KBM-7 (cell line): Measurements from ENCODE around the gene NBDY.

Source experiments
- DNase-seq: peaks from one replicate; pipeline ENCODE4 v3.0.0-alpha.2; 2015
- in situ Hi-C: fragments of 300-500 bp; cut with MboI; formaldehyde crosslinking; loops from 2 replicates; pipeline ENCODE4 v1.14.3; 2020; ENCODE audit warnings: low sequenced_read_pairs, low pct_unique_long_range_greater_than_20kb, mixed read lengths

NBDY gene

GRCh38 chrX:56782352-56782751, 53.3 kb downstream of the NBDY start:
- in situ Hi-C loops, result loop anchor here (25.0 kb wide), 1 partner anchor 205 kb away; the partner anchor contains the start of gene SPIN3
- DNase-seq, result peak; percentile 33

GRCh38 chrX:56782791-56783449, 53.9 kb downstream of the NBDY start:
- in situ Hi-C loops, result loop anchor here (25.0 kb wide), 1 partner anchor 204 kb away; the partner anchor contains the start of gene SPIN3
- no peak for DNase-seq

GRCh38 chrX:56783450-56783831, 54.4 kb downstream of the NBDY start:
- in situ Hi-C loops, result loop anchor here (25.0 kb wide), 1 partner anchor 204 kb away; the partner anchor contains the start of gene SPIN3

GRCh38 chrX:56783996-56784620, 55.1 kb downstream of the NBDY start:
- DNase-seq, result no peak
- in situ Hi-C loops, result loop anchor here (25.0 kb wide), 1 partner anchor 203 kb away; the partner anchor contains the start of gene SPIN3

More at GRCh38 chrX:56783450-56783831, 54.4 kb downstream of the NBDY start:
- no peak for DNase-seq

GRCh38 chrX:56784666-56785065, 55.6 kb downstream of the NBDY start:
- in situ Hi-C loops, result loop anchor here (25.0 kb wide), 1 partner anchor 203 kb away; the partner anchor contains the start of gene SPIN3
- DNase-seq, result no peak

GRCh38 chrX:56785442-56785841, 56.4 kb downstream of the NBDY start:
- DNase-seq, result no peak
- in situ Hi-C loops, result loop anchor here (25.0 kb wide), 1 partner anchor 202 kb away; the partner anchor contains the start of gene SPIN3

GRCh38 chrX:56786889-56787733, 58.1 kb downstream of the NBDY start:
- in situ Hi-C loops, result loop anchor here (25.0 kb wide), 1 partner anchor 200 kb away; the partner anchor contains the start of gene SPIN3
- DNase-seq, result no peak

GRCh38 chrX:56787734-56788152, 58.7 kb downstream of the NBDY start:
- in situ Hi-C loops, result loop anchor here (25.0 kb wide), 1 partner anchor 200 kb away; the partner anchor contains the start of gene SPIN3
- DNase-seq, result no peak

GRCh38 chrX:56788229-56788628, 59.2 kb downstream of the NBDY start:
- in situ Hi-C loops, result loop anchor here (25.0 kb wide), 1 partner anchor 199 kb away; the partner anchor contains the start of gene SPIN3
- peak; percentile 66 for DNase-seq

- DNase-seq, result no peak
- in situ Hi-C loops, result loop anchor here (25.0 kb wide), 1 partner anchor 199 kb away; the partner anchor contains the start of gene SPIN3
These were observed 59.7 kb downstream of the NBDY start for GRCh38 chrX:56788717-56789122.

- in situ Hi-C loops, result loop anchor here (25.0 kb wide), 1 partner anchor 198 kb away; the partner anchor contains the start of gene SPIN3
- DNase-seq, result no peak
These were observed 60.6 kb downstream of the NBDY start for GRCh38 chrX:56789518-56790070.

GRCh38 chrX:56790778-56791177, 61.7 kb downstream of the NBDY start:
- DNase-seq, result no peak
- in situ Hi-C loops, result loop anchor here (25.0 kb wide), 1 partner anchor 197 kb away; the partner anchor contains the start of gene SPIN3

GRCh38 chrX:56791456-56791855, 62.4 kb downstream of the NBDY start:
- DNase-seq, result no peak
- in situ Hi-C loops, result loop anchor here (25.0 kb wide), 1 partner anchor 196 kb away; the partner anchor contains the start of gene SPIN3

GRCh38 chrX:56792270-56793111, 63.4 kb downstream of the NBDY start:
- DNase-seq, result no peak
- in situ Hi-C loops, result loop anchor here (25.0 kb wide), 1 partner anchor 195 kb away; the partner anchor contains the start of gene SPIN3

GRCh38 chrX:56793112-56793430, 64.0 kb downstream of the NBDY start:
- no peak for DNase-seq
- in situ Hi-C loops, result loop anchor here (25.0 kb wide), 1 partner anchor 194 kb away; the partner anchor contains the start of gene SPIN3

- in situ Hi-C loops, result loop anchor here (25.0 kb wide), 1 partner anchor 194 kb away; the partner anchor contains the start of gene SPIN3
- DNase-seq, result no peak
These were observed 64.7 kb downstream of the NBDY start for GRCh38 chrX:56793521-56794320.
